Measurements from ENCODE around the gene INPPL1. TPM values are rescaled to one million over a fixed set of nuclear protein-coding genes. Genes with fewer than 3 reads are reported as not detected.
A peak's percentile ranks its signal among the peaks of the same experiment; 100 is the strongest.

Gene INPPL1
- total and polyA plus RNA-seq, 2 of the 13 experiments (the other 11 are each of a cell fraction or from before 2014, with no cell fraction given) = 29.1 to 66.9 TPM

GRCh38 chr11:72223615-72224563 is 678 bp upstream of the INPPL1 start (continued):
- TF ChIP-seq ZNF704 (CRISPR knock-in tag; IDR thresholded peaks at IDR 0.05; ENCODE audit: borderline replicate concordance) (no peak), ZNF580 (CRISPR knock-in tag; IDR thresholded peaks at IDR 0.05; ENCODE audit: borderline replicate concordance, low read depth) (no peak), RFX5 (IDR thresholded peaks at IDR 0.05; ENCODE audit: low read depth, low read length) (no peak), ARNT2 (CRISPR knock-in tag; IDR thresholded peaks at IDR 0.05; ENCODE audit: low read depth) (peak; percentile 22), ZNF138 (CRISPR knock-in tag; IDR thresholded peaks at IDR 0.05; ENCODE audit: low read depth) (no peak), RELA (CRISPR knock-in tag; IDR thresholded peaks at IDR 0.05) (no peak), GMEB2 (CRISPR knock-in tag; IDR thresholded peaks at IDR 0.05; ENCODE audit: low read depth) (no peak), ZNF251 (CRISPR knock-in tag; IDR thresholded peaks at IDR 0.05) (no peak), KLF15 (CRISPR knock-in tag; IDR thresholded peaks at IDR 0.05; ENCODE audit: borderline replicate concordance) (no peak), ZNF772 (CRISPR knock-in tag; IDR thresholded peaks at IDR 0.05) (no peak), ZNF775 (CRISPR knock-in tag; IDR thresholded peaks at IDR 0.05; ENCODE audit: borderline replicate concordance) (no peak), PHF5A (CRISPR knock-in tag; IDR thresholded peaks at IDR 0.05; ENCODE audit: low read depth, unreplicated experiment) (no peak), ZBTB26 (CRISPR knock-in tag; IDR thresholded peaks at IDR 0.05; ENCODE audit: borderline replicate concordance) (no peak), FUBP1 (CRISPR knock-in tag; IDR thresholded peaks at IDR 0.05; ENCODE audit: borderline replicate concordance) (no peak), RAD21 (CRISPR knock-in tag; IDR thresholded peaks at IDR 0.05) (no peak), ZNF644 (CRISPR knock-in tag; IDR thresholded peaks at IDR 0.05; ENCODE audit: low read depth) (no peak), ZBTB14 (CRISPR knock-in tag; IDR thresholded peaks at IDR 0.05) (peak; percentile 15; the same call in 1 of the 2 replicates), HES4 (CRISPR knock-in tag; IDR thresholded peaks at IDR 0.05; ENCODE audit: borderline replicate concordance) (no peak), ZNF562 (CRISPR knock-in tag; IDR thresholded peaks at IDR 0.05; ENCODE audit: borderline replicate concordance) (no peak)
